ENCODE data around the gene SLC37A1. TPM values are rescaled to one million over a fixed set of nuclear protein-coding genes. Genes with fewer than 3 reads are reported as not detected.

SLC37A1 gene
- total RNA-seq, 4 donors from 2014 or later: 66.0 to 249 (median 195) TPM

DNA sequence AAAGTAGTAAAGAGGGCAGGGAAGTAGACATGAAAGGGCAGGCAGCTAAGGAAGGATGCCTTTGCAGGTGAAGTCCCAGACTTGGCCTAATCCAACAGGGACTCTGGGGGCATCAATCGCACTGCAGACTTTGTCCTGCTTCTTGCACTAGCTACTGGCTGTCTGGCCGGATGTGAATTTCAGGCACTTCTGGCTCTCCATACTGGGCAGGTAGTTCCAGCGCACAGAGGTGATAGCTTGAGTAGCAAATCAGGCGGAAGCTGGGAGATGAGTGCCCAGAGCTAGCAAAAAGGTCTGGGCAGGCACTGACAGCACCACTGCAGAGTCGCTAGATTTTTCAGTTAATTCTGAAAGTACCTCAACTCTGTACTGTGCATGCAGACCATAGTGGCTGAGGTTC is 18.6 kb upstream of the SLC37A1 start:
- Histone ChIP-seq H3K27me3 (no peaks in the 10 kb centered on the region), H3K4me1 (peaks cover 0 to 10% (median 0%) of the 10 kb centered on the region in 4 donors), H3K27ac (peak overlapping the region in 3 of 4 donors; percentile 62 to 88 (median 79)), H3K9me3 (no peaks in the 10 kb centered on the region), H3K4me3 (peak overlapping the region in 2 of 4 donors; percentile 55 to 72), H3K36me3 (no peaks in the 10 kb centered on the region)
- TF ChIP-seq POLR2A (IDR thresholded peaks at IDR 0.05) (no peak), CTCF (IDR thresholded peaks at IDR 0.05) (no peak)
- DNase-seq: no peak

DNA sequence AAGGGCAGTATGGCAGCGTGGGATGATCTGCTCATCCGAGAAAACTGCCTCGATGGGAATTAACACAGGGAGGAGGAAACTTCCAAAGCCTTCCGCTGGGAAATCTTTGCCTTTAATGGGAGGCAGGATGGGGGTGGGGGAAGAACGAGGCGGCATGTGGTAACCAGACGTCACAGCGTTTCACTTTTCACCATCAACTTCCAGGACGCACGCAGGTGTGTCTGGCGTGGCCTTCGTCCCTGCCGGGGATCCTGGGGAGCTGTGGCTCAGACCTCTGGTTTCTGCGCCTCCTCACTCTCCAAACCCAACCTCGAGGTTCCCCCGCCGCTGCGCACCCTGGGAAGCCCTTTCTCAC is 17.9 kb upstream of the SLC37A1 start:
- peaks cover 0 to 6% (median 0%) of the 10 kb centered on the region in 4 donors for H3K4me1 ChIP-seq
- peak overlapping the region; percentile 62 to 88 (median 78) for H3K27ac ChIP-seq
- peak overlapping the region; percentile 39 to 72 (median 59) for H3K4me3 ChIP-seq
- no peaks in the 10 kb centered on the region for H3K9me3 ChIP-seq
- DNase-seq: peak in 1 of 3 donors; percentile 83
- H3K36me3 ChIP-seq: no peaks in the 10 kb centered on the region
- H3K27me3 ChIP-seq: no peaks in the 10 kb centered on the region
- TF ChIP-seq CTCF (IDR thresholded peaks at IDR 0.05): peak in 3 of 6 experiments; percentile 15 to 43 (median 31)
- peak in 1 of 2 donors; percentile 43 for TF ChIP-seq POLR2A (IDR thresholded peaks at IDR 0.05)

DNA sequence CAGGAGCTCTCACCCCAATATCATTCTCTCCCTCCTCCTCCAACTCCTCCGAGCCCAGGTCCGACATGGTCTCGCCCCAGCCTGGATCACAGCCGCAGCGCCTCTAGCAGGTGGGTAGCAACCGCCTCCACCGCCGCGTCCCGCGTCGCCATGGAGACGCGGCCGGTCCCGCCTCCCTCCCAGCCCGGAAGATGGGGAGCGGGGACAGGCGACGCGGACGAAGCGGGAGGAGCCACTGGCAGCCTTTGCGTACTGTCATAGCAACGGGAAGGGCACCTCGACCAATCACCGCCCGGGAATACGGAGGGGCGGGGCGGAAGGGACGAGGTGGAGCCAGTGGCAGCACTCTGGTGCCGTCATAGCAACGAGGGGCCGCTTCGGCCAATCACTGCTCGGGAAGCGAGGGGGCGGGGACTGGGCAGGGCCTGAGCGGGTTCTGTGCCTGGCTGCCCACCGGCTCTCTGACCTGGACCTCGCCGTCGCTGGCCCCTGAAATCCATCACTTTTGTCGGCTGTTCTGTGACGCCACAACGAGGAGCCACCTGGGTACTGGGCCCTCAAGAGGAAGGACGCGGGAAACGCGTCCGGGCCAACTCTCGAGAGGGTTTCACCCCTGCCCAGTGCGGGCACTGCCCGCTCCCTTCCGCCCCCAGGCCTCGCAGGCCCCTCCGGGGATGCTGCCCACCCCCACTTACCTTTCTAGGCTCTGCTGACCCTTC is 17.4 kb upstream of the SLC37A1 start, which contains the start of gene RSPH1:
RSPH1 (minus strand) TSS at position 105 of the 719 bp plus-strand sequence; CDS start at position 67, 38 bp downstream.
- TF ChIP-seq POLR2A (IDR thresholded peaks at IDR 0.05) (peak in 1 of 2 donors; percentile 62), CTCF (IDR thresholded peaks at IDR 0.05) (no peak)
- DNase-seq: peak; percentile 100
- no peaks in the 10 kb centered on the region for H3K36me3 ChIP-seq
- H3K4me1 ChIP-seq: peaks cover 0 to 6% (median 0%) of the 10 kb centered on the region in 4 donors
- no peaks in the 10 kb centered on the region for H3K9me3 ChIP-seq
- no peaks in the 10 kb centered on the region for H3K27me3 ChIP-seq
- H3K27ac ChIP-seq: peak within 1 kb of the TSS; percentile 76 to 88 (median 78)
- peak within 1 kb of the TSS; percentile 39 to 72 (median 59) for H3K4me3 ChIP-seq

GRCh38 chr21:42496839-42497202 is 16.8 kb upstream of the SLC37A1 start:
- no peak for TF ChIP-seq CTCF (IDR thresholded peaks at IDR 0.05)
- TF ChIP-seq POLR2A (IDR thresholded peaks at IDR 0.05): no peak
- peak overlapping the region; percentile 76 to 88 (median 78) for H3K27ac ChIP-seq
- peak in 2 of 3 donors; percentile 20 to 58 for DNase-seq
- H3K4me1 ChIP-seq: peaks cover 0 to 6% (median 0%) of the 10 kb centered on the region in 4 donors
- H3K27me3 ChIP-seq: no peaks in the 10 kb centered on the region
- H3K4me3 ChIP-seq: peak overlapping the region; percentile 39 to 72 (median 59)
- no peaks in the 10 kb centered on the region for H3K9me3 ChIP-seq
- H3K36me3 ChIP-seq: no peaks in the 10 kb centered on the region

DNA sequence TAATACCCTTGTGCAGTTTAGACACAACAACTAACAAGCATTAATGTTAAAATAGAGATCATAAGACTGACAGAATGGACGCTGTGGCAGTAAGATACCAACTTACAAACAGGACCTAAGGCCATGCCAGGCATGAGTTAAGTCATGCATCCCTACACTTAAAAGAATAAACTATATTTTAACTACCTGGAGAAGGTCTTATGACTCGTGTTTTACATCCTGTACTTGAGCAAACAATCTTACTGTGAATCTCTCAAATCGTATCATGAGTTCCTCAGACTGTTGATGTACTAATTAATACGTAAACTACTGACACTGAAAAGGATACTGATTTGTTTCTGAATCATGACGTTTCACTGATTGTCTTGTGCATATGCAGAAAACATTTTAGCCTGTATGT is 15.6 kb upstream of the SLC37A1 start:
- Histone ChIP-seq H3K27me3 (no peaks in the 10 kb centered on the region), H3K4me3 (no peak overlapping the region), H3K9me3 (no peaks in the 10 kb centered on the region), H3K36me3 (no peaks in the 10 kb centered on the region), H3K27ac (no peak overlapping the region), H3K4me1 (peaks cover 0 to 6% (median 0%) of the 10 kb centered on the region in 4 donors)
- TF ChIP-seq POLR2A (IDR thresholded peaks at IDR 0.05) (no peak), CTCF (IDR thresholded peaks at IDR 0.05) (no peak)
- DNase-seq: no peak
